ENCODE results near the gene SRI. TPM values are rescaled to one million over a fixed set of nuclear protein-coding genes. Genes with fewer than 3 reads are reported as not detected.

Gene SRI
- total RNA-seq, 1 experiment from 2014 or later: 138 TPM

DNA sequence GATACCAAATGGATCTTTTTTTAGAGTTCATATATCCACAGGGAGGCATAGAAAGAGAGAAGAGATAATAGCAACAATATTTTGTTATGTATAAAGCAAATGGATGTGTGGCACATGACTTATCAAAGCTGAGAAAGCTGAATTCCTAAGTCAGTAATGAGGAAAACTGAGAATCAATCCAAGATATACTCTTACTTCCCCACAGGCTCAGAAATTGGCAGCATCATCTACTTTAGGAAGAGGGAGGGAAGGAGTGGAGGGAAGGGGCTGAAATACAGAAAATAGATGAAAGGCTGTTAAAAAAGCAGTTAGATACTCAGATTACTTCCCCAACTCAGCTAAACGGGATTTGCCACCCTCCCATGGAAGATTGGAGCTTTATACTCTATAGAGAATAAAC lies 63.5 kb downstream of the SRI start:
- no peak overlapping the region for H3K4me3 ChIP-seq (ENCODE audit: low read depth in 2 of 2, low read length in 2 of 2)
- no peaks in the 10 kb centered on the region for H3K27me3 ChIP-seq (ENCODE audit: control insufficient read depth, insufficient read depth, low read length)
- intact Hi-C loops (cut with micrococcal nuclease; ENCODE audit: unreplicated experiment) (no loop called here), in situ Hi-C loops (cut with HindIII; ENCODE audit: low pct_unique_long_range_greater_than_20kb, low sequenced_read_pairs) (no loop called here)
- ATAC-seq (no peak), DNase-seq (ENCODE audit: low read depth, low spot score) (no peak)
- ChIA-PET POLR2A (no interaction called here), CTCF (no interaction called here)
- TF ChIP-seq POLR2AphosphoS5 (IDR thresholded peaks at IDR 0.05; ENCODE audit: low read depth, low read length) (no peak), TCF7L2 (IDR thresholded peaks at IDR 0.05; ENCODE audit: low read depth, low read length) (no peak), SIN3A (IDR thresholded peaks at IDR 0.05; ENCODE audit: borderline replicate concordance, insufficient read depth, low read depth, low read length) (no peak)
- TF ChIP-seq, protein P1, sequence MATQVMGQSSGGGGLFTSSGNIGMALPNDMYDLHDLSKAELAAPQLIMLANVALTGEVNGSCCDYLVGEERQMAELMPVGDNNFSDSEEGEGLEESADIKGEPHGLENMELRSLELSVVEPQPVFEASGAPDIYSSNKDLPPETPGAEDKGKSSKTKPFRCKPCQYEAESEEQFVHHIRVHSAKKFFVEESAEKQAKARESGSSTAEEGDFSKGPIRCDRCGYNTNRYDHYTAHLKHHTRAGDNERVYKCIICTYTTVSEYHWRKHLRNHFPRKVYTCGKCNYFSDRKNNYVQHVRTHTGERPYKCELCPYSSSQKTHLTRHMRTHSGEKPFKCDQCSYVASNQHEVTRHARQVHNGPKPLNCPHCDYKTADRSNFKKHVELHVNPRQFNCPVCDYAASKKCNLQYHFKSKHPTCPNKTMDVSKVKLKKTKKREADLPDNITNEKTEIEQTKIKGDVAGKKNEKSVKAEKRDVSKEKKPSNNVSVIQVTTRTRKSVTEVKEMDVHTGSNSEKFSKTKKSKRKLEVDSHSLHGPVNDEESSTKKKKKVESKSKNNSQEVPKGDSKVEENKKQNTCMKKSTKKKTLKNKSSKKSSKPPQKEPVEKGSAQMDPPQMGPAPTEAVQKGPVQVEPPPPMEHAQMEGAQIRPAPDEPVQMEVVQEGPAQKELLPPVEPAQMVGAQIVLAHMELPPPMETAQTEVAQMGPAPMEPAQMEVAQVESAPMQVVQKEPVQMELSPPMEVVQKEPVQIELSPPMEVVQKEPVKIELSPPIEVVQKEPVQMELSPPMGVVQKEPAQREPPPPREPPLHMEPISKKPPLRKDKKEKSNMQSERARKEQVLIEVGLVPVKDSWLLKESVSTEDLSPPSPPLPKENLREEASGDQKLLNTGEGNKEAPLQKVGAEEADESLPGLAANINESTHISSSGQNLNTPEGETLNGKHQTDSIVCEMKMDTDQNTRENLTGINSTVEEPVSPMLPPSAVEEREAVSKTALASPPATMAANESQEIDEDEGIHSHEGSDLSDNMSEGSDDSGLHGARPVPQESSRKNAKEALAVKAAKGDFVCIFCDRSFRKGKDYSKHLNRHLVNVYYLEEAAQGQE (IDR thresholded peaks at IDR 0.05; ENCODE audit: insufficient read depth in 1 of 2, low read depth in 2 of 2, low read length in 1 of 2): no peak
- TF ChIP-seq, protein P2, sequence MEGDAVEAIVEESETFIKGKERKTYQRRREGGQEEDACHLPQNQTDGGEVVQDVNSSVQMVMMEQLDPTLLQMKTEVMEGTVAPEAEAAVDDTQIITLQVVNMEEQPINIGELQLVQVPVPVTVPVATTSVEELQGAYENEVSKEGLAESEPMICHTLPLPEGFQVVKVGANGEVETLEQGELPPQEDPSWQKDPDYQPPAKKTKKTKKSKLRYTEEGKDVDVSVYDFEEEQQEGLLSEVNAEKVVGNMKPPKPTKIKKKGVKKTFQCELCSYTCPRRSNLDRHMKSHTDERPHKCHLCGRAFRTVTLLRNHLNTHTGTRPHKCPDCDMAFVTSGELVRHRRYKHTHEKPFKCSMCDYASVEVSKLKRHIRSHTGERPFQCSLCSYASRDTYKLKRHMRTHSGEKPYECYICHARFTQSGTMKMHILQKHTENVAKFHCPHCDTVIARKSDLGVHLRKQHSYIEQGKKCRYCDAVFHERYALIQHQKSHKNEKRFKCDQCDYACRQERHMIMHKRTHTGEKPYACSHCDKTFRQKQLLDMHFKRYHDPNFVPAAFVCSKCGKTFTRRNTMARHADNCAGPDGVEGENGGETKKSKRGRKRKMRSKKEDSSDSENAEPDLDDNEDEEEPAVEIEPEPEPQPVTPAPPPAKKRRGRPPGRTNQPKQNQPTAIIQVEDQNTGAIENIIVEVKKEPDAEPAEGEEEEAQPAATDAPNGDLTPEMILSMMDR (IDR thresholded peaks at IDR 0.05): no peak
- no peaks in the 10 kb centered on the region for H3K4me1 ChIP-seq (ENCODE audit: control insufficient read depth, insufficient read depth, low read length)
- no peaks in the 10 kb centered on the region; the same call in 1 of the 2 replicates for H3K36me3 ChIP-seq (ENCODE audit: control insufficient read depth, insufficient read depth, low read length)
- no peaks in the 10 kb centered on the region for H3K9me3 ChIP-seq (ENCODE audit: control insufficient read depth, insufficient read depth, low read depth, low read length)
- BruUV-seq (replicated peaks): no TSS peak
- H3K27ac ChIP-seq (ENCODE audit: low read length): no peak overlapping the region

DNA sequence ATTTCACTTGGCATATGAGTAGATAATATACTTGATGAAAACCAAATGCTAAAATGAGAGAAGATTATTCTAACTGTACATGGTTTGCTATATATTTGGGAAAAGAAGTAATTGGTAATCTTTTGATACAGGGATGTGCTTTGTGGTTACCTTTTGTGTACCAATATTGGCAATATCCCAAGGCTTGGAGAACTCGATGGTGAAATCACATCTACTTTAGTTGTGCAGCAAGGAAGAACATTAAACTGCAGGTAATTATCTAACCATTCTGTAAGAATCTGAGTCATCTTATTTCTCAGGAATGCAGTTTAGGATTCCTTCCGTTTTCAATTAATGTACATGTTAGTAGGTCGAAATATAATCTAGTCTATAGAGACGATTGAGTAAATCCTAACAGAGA lies 64.1 kb downstream of the SRI start:
- TF ChIP-seq, protein P2 (IDR thresholded peaks at IDR 0.05): no peak
- TF ChIP-seq TCF7L2 (IDR thresholded peaks at IDR 0.05; ENCODE audit: low read depth, low read length) (no peak), POLR2AphosphoS5 (IDR thresholded peaks at IDR 0.05; ENCODE audit: low read depth, low read length) (no peak), SIN3A (IDR thresholded peaks at IDR 0.05; ENCODE audit: borderline replicate concordance, insufficient read depth, low read depth, low read length) (no peak)
- TF ChIP-seq, protein P1 (IDR thresholded peaks at IDR 0.05; ENCODE audit: insufficient read depth in 1 of 2, low read depth in 2 of 2, low read length in 1 of 2): no peak
- in situ Hi-C loops (cut with HindIII; ENCODE audit: low pct_unique_long_range_greater_than_20kb, low sequenced_read_pairs) (no loop called here), intact Hi-C loops (cut with micrococcal nuclease; ENCODE audit: unreplicated experiment) (no loop called here)
- Histone ChIP-seq H3K4me1 (ENCODE audit: control insufficient read depth, insufficient read depth, low read length) (no peaks in the 10 kb centered on the region), H3K27ac (ENCODE audit: low read length) (no peak overlapping the region), H3K9me3 (ENCODE audit: control insufficient read depth, insufficient read depth, low read depth, low read length) (no peaks in the 10 kb centered on the region), H3K36me3 (ENCODE audit: control insufficient read depth, insufficient read depth, low read length) (no peaks in the 10 kb centered on the region; the same call in 1 of the 2 replicates), H3K4me3 (ENCODE audit: low read depth in 2 of 2, low read length in 2 of 2) (no peak overlapping the region), H3K27me3 (ENCODE audit: control insufficient read depth, insufficient read depth, low read length) (no peaks in the 10 kb centered on the region)
- ChIA-PET CTCF (no interaction called here), POLR2A (no interaction called here)
- DNase-seq (ENCODE audit: low read depth, low spot score) (no peak), ATAC-seq (no peak)
- no TSS peak for BruUV-seq (replicated peaks)

Other genes with a start within 250 kb of the SRI start
- gene STEAP4, start 86.9 kb upstream of the SRI start, total RNA-seq (2021; ENCODE audit: unreplicated experiment): 0.10 TPM

All from Panc1 (cell line).